ENCODE data around the gene CES2. TPM values are rescaled to one million over a fixed set of nuclear protein-coding genes. Genes with fewer than 3 reads are reported as not detected.

CES2 gene
- total and polyA plus RNA-seq, 2 donors (not counting 3 experiments of a cell fraction or from before 2014, with no cell fraction given): 19.1 to 28.8 TPM

DNA sequence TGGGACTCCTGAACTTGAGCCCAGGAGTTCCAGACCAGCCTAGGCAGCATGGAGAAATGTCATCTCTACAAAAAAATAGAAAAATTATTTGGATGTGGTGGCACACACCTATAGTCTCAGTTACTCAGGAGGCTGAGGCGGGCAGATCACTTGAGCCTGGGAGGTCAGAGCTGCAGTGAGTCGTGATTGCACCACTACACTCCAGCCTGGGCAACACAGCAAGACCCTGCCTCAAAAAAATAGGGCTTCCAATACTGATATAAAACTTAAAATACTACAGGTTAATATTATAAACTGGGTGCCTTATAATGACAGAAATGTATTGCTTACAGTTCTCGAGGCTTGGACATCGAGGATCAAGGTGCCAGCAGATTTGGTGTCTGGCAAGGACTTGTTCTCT, 10.6 kb downstream of the CES2 start:
- BruUV-seq (replicated peaks): no TSS peak
- H3K36me3 ChIP-seq (ENCODE audit: control insufficient read depth in 2 of 2, extremely low read depth in 1 of 2, insufficient read depth in 2 of 2, low read length in 2 of 2): peaks cover 0 to 23% of the 10 kb centered on the region in 2 experiments
- H3K27me3 ChIP-seq (ENCODE audit: control insufficient read depth in 2 of 2, insufficient read depth in 2 of 2, low read length in 2 of 2): peaks cover 4 to 10% of the 10 kb centered on the region in 2 experiments
- no peak overlapping the region for H2AFZ ChIP-seq (ENCODE audit: low read depth, low read length)
- no peak overlapping the region for H3K27ac ChIP-seq (ENCODE audit: insufficient read depth, low read depth, low read length)
- no peaks in the 10 kb centered on the region for H3K9me3 ChIP-seq (replicated peaks; ENCODE audit: control insufficient read depth, insufficient read depth, low read length)
- dilution Hi-C loops (cut with MboI; ENCODE audit: extremely low pct_ligation_motif_present, low sequenced_read_pairs): no loop called here
- DNase-seq (ENCODE audit: low read depth, low spot score) (no peak), FAIRE-seq (no peak)
- no peaks in the 10 kb centered on the region for H3K9me1 ChIP-seq (replicated peaks; ENCODE audit: control insufficient read depth, extremely low read depth, insufficient read depth, low read length)
- no peaks in the 10 kb centered on the region for H3K79me2 ChIP-seq (ENCODE audit: control insufficient read depth, insufficient read depth, low read length)
- ChIA-PET POLR2A (no interaction called here), CTCF (interaction anchor here (0.5 to 3.4 kb wide), 4 partner anchors 8 to 448 kb away, joined by 3 to 18 read pairs (median 4); no protein-coding TSS in a partner anchor)
- no peak overlapping the region for H3K4me2 ChIP-seq (ENCODE audit: insufficient read depth, low read length)
- peaks cover 12% of the 10 kb centered on the region for H3K4me1 ChIP-seq (ENCODE audit: control insufficient read depth, extremely low read depth, insufficient read depth, low read length)
- TF ChIP-seq MYC (IDR thresholded peaks at IDR 0.05; ENCODE audit: low read depth, low read length): no peak
- TF ChIP-seq, protein P1, sequence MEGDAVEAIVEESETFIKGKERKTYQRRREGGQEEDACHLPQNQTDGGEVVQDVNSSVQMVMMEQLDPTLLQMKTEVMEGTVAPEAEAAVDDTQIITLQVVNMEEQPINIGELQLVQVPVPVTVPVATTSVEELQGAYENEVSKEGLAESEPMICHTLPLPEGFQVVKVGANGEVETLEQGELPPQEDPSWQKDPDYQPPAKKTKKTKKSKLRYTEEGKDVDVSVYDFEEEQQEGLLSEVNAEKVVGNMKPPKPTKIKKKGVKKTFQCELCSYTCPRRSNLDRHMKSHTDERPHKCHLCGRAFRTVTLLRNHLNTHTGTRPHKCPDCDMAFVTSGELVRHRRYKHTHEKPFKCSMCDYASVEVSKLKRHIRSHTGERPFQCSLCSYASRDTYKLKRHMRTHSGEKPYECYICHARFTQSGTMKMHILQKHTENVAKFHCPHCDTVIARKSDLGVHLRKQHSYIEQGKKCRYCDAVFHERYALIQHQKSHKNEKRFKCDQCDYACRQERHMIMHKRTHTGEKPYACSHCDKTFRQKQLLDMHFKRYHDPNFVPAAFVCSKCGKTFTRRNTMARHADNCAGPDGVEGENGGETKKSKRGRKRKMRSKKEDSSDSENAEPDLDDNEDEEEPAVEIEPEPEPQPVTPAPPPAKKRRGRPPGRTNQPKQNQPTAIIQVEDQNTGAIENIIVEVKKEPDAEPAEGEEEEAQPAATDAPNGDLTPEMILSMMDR (IDR thresholded peaks at IDR 0.05; ENCODE audit: extremely low read depth in 1 of 2, insufficient read depth in 1 of 2, low read depth in 1 of 2, low read length in 2 of 2): no peak
- no peak for TF ChIP-seq POLR2A (IDR thresholded peaks at IDR 0.05; ENCODE audit: low read depth, low read length)
- no peak for TF ChIP-seq FOS (IDR thresholded peaks at IDR 0.05; ENCODE audit: borderline replicate concordance, insufficient read depth, low read length)
- TF ChIP-seq GATA2 (IDR thresholded peaks at IDR 0.05; ENCODE audit: insufficient read depth, insufficient read length, low read depth, low read length): no peak
- TF ChIP-seq, protein P2, sequence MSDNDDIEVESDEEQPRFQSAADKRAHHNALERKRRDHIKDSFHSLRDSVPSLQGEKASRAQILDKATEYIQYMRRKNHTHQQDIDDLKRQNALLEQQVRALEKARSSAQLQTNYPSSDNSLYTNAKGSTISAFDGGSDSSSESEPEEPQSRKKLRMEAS (IDR thresholded peaks at IDR 0.05; ENCODE audit: insufficient read depth, insufficient read length): no peak
- TF ChIP-seq POLR2AphosphoS5 (IDR thresholded peaks at IDR 0.05; ENCODE audit: insufficient read depth, low read depth, low read length): no peak
- TF ChIP-seq EZH2 (IDR thresholded peaks at IDR 0.05; ENCODE audit: borderline replicate concordance, low read depth, low read length, severe bottlenecking): no peak
- no peak for TF ChIP-seq JUN (IDR thresholded peaks at IDR 0.05; ENCODE audit: borderline replicate concordance, insufficient read depth, insufficient read length, low read depth)
- H4K20me1 ChIP-seq (replicated peaks; ENCODE audit: control insufficient read depth, extremely low read depth, insufficient read depth, low read length): no peaks in the 10 kb centered on the region
- no peak overlapping the region for H3K9ac ChIP-seq (replicated peaks; ENCODE audit: extremely low read depth, insufficient read depth, low read length)
- H3K4me3 ChIP-seq (replicated peaks in 1 of 3; ENCODE audit: insufficient read depth in 1 of 3, low read depth in 1 of 3, low read length in 3 of 3): no peak overlapping the region
- intact Hi-C loops (cut with micrococcal nuclease): no loop called here

Data from endothelial cell of umbilical vein (primary cell).